SK-N-MC (cell line): ENCODE data around the gene C10orf62.

Experiments used
- EZH2 ChIP-seq: fragments of 200-600 bp; sonication (generic); IDR thresholded peaks from one replicate; pipeline ENCODE4 v1.6.1; 2017; ENCODE audit warnings: antibody characterized with exemption
- POLR2AphosphoS5 ChIP-seq: IDR thresholded peaks from 2 replicates; pipeline ENCODE4 v1.6.1; 2012; ENCODE audit warnings: mild to moderate bottlenecking, low read depth, low read length, borderline replicate concordance

DNA sequence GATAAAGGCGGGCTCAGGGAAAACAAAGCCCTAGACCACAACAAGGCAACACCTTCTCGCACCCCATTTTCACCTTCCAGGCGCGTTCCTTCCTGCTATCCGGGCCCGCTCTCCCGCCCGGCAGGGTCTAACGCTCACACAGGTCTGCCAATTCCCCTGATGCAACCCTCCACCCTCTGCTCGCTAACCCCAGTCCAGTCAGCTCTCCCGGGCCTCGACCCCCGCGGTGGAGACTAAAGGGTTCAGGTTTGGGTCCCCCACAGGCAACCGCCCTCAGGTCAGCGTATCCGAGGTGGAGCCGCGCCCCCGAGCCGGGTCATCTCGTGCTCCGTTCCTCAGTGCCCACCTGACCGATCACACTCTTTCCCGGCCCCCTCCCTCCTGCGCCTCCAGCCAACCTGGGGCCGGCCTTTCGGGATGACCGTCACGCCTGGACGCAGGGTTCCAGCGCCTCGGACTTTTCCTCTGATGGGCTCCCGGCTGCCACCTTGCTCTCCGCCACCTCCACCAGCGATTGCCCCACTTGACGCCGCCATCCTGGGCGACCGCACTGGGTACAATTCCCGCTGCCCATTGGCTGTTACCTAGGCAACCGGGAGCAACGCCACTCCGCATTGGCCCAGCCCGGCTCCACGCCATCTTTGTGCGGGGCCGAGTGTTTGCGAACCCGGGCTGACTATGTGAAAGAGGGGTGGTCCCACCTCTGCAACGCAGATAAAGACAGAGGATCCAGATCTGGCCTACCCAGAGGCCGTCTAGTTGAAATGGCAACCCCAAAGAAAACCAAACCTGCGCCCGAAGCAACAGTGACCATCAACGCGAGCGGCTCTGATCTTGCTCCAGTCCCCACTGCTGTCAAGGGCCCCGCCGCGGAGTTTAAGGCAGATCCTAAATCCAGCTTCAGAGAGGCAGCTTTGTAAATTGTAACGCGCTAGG, 43.7 kb downstream of the C10orf62 start, which contains the start of gene MORN4:
- TF ChIP-seq EZH2 (no peak), POLR2AphosphoS5 (no peak)
